Nasal cavity respiratory epithelium epithelial cell of viscerocranial mucosa (primary cell): Measurements from ENCODE around the gene SRSF4. TPM values are rescaled to one million over a fixed set of nuclear protein-coding genes. Genes with fewer than 3 reads are reported as not detected.

ENCODE experiments used
- total RNA-seq: library from RNA; depleted of rRNA; stranded (reverse); fragments of >200 nt; gene quantifications from 2 replicates; pipeline ENCODE4 v1.2.3, GENCODE V29; 2014

The SRSF4 gene
- total RNA-seq = 40.3 and 71.3 TPM in 2 replicates

DNA sequence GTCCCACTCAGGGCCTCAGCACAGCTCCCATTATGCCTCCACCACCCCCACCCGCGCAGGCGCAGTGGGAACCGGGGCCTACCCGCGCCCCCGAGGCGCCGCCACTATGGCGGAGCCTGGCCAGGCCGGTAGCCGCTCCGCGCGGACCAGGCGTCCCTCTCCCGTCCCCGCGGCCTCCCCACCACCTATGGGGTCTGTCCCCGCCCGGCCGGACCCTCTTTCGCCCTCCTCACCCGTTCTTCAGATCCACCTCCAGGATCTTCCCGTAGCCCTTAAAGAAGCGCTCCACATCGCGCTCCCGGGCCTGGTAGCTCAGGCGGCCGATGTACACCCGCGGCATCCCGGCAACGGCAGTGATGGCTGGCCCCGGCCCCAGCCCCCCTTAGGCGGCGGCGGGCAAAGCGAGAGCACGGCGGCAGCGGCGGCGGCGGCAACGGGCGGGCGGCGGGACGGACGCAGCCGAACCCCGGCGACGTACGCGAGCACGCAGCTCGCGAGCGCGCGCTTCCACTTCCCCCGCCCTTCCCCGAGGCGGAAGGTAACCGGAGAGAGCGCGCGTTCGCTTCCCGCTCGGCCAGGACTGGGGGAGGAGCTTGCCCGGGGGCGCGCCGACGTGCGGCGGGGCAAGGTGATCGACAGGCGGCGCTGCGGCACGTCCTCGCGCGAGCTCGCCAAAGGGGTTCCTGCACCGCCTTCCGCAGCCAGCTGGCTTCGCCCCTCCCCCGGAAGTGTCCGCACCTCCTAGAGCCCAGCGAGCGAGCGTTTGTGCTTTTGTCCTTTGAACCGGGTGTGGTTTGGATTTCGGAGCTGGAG is at the start of gene SRSF4:
Gene SRSF4, minus strand, starts transcription at position 488 of the 813 bp plus-strand sequence. Its CDS starts 148 bp downstream, at position 340.

DNA sequence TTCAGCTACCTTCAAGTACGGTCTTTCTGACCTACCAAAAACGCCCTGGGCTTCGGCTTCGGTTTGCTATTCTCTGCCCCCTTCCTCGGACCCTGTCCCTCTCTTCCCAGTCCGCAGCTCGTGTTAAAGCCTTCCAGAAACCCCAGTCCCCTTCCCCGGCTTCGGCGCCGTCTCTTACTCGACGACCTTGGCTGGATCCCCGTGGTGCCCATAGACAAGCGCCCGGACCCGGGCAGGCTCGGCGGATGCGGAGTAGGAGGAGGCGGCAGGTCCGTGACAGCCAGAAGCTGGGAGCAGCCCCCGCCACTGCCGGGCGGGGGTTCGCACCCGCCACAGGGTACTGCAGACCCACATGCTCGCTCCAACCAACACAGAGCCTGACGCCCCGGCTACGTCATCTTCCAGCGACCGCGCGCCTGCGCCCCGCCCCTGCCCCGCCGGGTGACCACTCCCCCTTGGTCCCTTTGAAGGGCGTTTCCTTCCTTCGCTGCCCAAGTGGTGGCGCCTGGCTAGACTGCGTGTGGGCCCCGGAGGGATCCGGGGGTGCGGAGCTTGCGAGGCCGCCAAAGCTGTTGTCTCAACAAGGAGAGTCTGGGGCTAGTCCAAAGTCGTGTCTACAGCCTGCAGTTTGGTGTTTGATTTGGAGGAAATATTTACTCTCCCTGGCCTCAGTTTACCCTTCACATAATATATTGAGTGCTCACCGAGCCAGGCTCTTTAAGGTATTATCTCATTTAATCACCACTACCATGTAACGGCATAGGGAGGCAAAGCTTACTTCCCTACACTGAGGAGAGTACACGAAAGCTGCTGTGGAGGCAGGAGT is 49.1 kb upstream of the SRSF4 start, which contains the start of gene MECR:
Gene MECR, minus strand, starts transcription at position 382 of the 826 bp plus-strand sequence. Its CDS starts 28 bp downstream, at position 354.

DNA sequence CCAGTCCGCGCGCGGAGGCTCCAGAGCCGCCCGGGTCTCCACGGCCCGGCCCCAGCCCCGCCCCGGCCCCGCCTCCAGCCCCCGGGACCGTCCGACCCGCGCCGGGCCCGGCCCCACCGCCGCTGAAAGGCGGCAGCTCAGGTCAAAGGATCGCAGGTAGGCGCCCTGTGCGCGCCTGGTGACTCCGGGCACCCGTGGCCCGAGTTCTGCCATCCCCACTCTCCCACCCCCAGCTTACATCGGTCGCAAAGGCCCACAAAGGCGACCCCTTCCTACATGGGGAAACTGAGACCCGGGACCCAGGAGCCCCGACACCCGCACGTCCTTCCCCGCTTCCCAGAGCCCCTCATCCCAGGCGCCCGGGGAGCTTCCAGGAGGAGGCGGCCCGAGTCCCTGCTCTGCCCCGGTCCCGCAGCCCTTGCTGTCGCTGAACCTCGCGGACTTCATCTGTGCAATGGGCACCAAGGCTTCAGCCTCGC is 57.8 kb downstream of the SRSF4 start, which contains the start of gene TMEM200B:
Gene TMEM200B, minus strand, starts transcription at position 17 of the 479 bp plus-strand sequence. CDS start 2,075 bp downstream, outside the sequence.

Other genes with a start within 250 kb of the SRSF4 start
- gene TMEM200B, start 58.0 kb downstream of the SRSF4 start, total RNA-seq = 1.4 and 2.1 TPM in 2 replicates
- 28.7 and 37.9 TPM in 2 replicates for gene MECR, start 49.0 kb upstream of the SRSF4 start, total RNA-seq
- gene PTPRU, start 54.6 kb upstream of the SRSF4 start, total RNA-seq = 55.4 and 129 TPM in 2 replicates